GM21390 (cell line): ENCODE measurements around the gene RHOBTB3.
"Not testable (repeated sequence)": the region's sequence is repeated elsewhere in the genome, so short reads cannot be mapped to it uniquely, and the experiment has no call there.

ENCODE experiments used
- ATAC-seq: cut with Tn5 transposase; IDR thresholded peaks from one replicate; pipeline ENCODE4 v1.9.1; 2021; ENCODE audit not compliant: unreplicated experiment

The RHOBTB3 gene

DNA sequence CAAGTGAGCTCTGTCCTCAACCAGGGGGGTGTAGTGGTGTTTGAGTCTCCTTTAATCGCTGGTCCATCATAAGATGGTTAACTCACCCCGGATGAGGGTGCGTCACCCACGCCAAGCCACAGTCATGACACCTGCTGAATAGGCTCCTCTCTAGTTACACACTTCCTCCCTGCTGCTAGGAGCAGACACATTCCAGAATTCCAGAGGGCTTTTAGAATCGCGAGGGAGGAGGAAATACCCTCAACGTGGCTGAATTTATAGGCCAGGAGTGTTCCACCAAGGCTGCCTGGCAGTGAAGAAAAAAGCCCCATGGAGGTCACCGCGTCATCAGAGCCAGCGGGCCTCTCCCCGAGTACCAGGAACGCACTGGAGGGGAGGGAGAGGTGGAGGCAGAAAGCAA is 86.3 kb downstream of the RHOBTB3 start:
- ATAC-seq = no peak

DNA sequence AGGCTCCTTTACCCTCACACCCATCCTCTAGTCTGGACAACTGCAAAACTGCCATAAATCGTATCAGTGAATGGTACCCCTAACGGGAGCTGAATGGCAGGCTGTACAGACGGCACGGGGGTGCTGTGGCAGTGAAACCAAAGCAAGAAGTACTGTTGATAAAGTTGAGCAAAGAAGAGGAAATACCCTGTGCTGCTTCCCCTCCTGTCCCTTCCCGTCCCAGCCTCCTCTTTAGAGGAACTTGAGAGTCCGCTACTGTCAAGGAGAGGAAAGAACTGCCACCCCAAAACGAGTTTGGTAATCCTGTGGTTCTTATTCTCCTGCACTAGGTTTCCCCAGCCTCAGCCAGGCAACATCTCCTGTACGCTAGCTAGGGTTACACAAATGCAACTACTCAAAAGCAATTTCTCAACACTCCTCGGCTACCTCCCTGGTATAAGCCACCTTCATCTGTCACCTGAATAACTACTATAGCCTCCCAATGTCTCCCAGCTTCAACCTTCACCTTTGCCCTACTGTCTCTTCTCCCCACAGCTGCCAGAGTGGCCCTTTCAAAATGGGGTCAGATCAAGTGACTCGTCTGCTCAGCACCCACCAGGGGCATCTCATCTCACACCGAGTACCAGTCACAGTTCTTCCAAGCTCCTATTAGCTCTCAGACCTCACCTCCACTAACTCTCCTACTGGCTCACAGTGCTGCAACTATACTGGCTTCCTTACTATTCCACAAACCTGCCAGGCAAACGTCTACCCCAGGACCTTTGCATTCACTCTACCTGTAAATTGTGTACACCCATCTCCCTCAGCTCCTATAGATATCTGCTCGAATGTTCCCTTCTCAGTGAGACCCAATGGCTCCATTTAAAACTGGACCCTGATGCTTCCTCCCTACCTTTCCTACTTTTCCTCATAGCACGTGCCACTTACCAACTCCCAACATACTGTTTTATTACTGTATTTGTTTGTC is 87.3 kb downstream of the RHOBTB3 start:
- no peak for ATAC-seq

- peak; percentile 27 for ATAC-seq
Observed at GRCh38 chr5:95821110-95822021, 90.2 kb downstream of the RHOBTB3 start.

- peak; percentile 27 for ATAC-seq
Observed at GRCh38 chr5:95822043-95822541, 91.0 kb downstream of the RHOBTB3 start.

- ATAC-seq = peak; percentile 40
Observed at GRCh38 chr5:95822542-95823181, 91.5 kb downstream of the RHOBTB3 start, which contains the start of gene GLRX. TSS of gene GLRX (minus strand) at chr5:95822726. CDS start at chr5:95822662, 64 bp downstream.

GRCh38 chr5:95823218-95823737 is 92.1 kb downstream of the RHOBTB3 start:
- no peak for ATAC-seq

DNA sequence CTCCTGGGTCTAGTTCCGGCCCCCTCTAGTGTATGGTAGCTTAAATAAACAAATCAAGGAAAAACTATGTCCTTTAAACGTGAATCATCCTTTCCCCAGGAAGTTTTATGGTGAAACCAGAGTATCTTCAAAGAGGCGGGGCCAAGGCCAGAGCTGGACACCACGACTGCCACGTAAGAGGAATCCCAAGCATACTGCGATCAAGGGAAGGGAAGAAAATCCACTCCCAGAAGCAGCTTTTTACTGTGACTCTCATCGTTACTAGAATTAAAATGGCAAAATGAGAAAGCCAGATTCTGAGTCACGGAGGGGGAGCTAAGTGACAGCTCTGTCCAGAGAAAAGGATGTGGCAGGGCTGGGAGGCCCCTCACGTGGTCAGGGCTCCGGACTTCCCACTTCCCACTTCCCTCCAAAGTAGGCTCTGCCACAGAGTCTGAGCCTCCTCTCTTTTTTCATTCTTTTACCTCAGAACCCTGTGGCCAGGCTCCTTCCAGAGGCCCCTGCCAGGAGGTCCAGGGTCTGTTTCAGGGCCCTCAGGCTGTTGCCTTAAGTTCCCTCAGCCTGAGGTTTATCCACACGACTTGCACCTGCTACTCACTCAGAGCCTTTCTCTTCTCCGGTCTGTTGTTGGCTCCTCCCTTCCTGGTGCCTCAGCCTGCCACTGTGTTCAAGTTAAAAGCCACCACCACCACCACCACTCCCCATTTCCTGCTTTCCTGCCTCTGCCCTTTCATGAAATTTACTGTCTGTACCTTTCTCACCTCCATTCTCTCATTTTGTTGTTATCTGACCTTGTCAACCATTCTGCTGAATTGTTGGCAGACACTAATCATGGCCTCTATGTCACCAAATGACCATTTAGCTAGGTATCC is 92.8 kb downstream of the RHOBTB3 start:
- peak; percentile 50 for ATAC-seq

- ATAC-seq = no peak
Observed at GRCh38 chr5:95824747-95825146, 93.6 kb downstream of the RHOBTB3 start.

DNA sequence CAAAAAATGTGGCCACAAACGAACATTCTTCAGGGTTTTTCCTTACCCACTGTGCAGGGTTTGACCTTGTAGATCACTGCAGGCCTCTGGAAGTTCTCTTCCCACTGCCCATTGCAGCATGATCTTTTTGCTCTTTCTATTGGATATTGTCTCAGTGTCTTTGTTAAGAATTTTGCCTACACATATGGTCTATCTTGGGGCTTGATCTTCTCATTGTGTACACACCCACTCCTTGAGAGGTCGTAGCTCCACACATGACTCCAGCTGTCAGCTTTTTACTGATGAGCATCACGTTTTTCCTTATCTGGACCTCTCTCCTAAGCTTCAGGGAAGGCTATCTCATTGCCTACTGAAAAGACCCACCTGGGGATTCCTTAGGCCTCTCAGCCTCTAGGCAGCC is 94.4 kb downstream of the RHOBTB3 start:
- no peak for ATAC-seq

GRCh38 chr5:95826949-95827891 is 96.1 kb downstream of the RHOBTB3 start:
- no peak for ATAC-seq

DNA sequence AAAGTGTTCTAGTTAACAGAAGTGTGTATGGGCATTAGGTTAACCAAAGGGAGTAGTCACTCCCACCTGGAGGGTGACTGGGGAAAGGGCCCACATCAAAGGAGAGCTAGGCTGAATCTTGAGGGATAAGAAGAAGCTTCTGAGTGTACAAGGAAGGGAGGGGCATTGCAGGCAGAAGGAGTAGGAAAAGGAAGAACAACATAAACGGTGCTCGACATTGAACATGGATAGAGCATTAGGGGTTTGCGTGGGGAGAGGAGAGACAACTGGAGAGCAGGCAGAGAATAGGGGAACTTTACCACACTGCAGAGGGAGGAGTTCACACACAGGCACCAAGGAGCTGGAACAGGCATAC is 96.7 kb downstream of the RHOBTB3 start:
- no peak for ATAC-seq

DNA sequence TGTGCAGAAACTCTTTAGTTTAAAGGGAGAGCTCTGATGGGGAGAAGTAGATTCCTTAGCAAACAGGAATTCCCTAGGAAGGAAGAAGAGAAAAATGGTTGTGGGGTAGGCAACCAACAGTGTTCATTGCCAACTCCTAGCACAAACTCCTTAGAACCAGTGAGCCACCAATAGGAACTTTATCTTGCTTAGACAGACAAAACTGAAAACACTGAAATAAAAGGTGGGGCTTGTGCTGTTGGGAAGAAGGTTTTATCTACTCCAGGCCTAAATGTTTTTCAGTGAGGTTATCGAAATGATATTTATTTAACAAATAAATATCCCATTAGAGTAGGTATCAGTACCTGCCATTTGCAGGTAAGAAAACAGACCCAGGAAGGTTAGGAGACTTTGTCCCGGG is 99.1 kb downstream of the RHOBTB3 start:
- ATAC-seq = no peak

- ATAC-seq = no peak
Observed at GRCh38 chr5:95832664-95833063, 101.5 kb downstream of the RHOBTB3 start.

- ATAC-seq = no peak
Observed at GRCh38 chr5:95835682-95836385, 104.7 kb downstream of the RHOBTB3 start.

DNA sequence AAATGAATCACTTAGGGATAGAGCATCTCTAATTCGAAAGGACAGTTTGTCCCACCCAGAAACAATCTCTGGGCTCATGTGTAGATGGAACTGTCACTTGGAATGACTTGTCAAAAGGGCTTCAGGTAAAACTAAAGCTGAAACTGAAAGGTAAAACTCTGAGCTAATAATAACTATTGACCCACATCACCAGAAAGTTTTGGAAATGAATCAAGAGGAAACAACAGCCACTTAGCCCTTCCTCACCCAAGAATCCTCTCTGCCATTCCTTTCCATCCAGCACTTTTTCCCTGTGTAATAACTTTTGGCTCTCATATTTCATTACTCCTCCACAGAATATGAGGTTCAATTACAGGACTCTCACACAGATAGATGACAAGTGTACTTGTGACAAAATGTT is 105.4 kb downstream of the RHOBTB3 start:
- no peak for ATAC-seq

DNA sequence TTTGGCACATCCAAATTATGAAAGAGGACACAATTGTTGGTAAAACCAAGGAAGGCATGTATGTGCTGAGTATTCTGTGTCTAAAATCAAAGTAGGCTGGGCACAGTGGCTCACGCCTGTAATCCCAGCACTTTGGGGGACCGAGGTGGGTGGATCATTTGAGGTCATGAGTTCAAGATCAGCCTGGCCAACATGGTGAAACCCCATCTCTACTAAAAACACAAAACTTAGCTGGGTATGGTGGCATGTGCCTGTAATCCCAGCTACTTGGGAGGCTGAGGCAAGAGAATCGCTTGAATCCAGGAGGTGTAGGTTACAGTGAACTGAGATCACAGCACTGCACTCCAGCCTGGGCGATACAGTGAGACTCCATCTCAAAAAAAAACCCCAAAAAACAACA is 105.8 kb downstream of the RHOBTB3 start:
- not testable (repeated sequence) for ATAC-seq

- ATAC-seq = no peak
Observed at GRCh38 chr5:95837492-95837891, 106.4 kb downstream of the RHOBTB3 start.

DNA sequence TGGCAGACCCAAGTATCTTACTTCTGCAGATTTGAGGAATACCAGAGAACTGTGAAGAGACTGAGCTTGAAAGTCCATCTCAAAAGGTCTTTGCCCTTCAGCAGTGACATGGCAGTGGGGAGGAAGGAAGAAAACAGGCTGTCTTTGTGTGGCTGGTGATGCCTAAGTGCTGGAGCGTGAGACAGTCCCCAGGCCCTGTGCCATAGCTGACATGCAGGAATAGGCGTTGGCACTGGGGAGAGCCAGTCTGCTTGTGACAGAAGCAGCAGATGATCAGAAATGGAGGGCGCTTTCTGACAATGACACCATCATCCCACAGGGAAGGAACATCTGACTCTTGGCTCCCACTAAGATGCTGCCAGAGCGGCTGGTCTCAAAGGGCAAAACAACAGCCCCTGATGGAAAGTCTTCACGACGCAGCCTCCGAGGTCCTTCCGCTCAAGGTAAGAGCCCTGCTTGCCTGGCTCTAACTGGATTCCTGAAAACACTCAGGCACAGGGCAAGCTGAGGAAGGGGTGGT is 106.9 kb downstream of the RHOBTB3 start:
- ATAC-seq = no peak
